HL-60 (cell line): ENCODE measurements around the gene AGAP5.
"Not testable (repeated sequence)": the region's sequence is repeated elsewhere in the genome, so short reads cannot be mapped to it uniquely, and the experiment has no call there.

ENCODE experiments used
- DNase-seq, 2 experiments: peaks; one replicate each; pipeline ENCODE4 v3.0.0-alpha.2; 2010 to 2020; ENCODE audit warnings: low read depth in 1 of 2, low spot score in 1 of 2
- H3K27ac ChIP-seq: fragments of 250-450 bp; sonication (Bioruptor Pico); replicated peaks from 2 replicates; pipeline ENCODE4 v1.5.1; 2020; ENCODE audit warnings: mild to moderate bottlenecking, moderate library complexity
- H3K27me3 ChIP-seq: fragments of 250-450 bp; sonication (Bioruptor Pico); 2 replicates; pipeline ENCODE4 v1.5.1; 2021; ENCODE audit warnings: mild to moderate bottlenecking, moderate library complexity; ENCODE audit not compliant: insufficient read depth, poor library complexity, severe bottlenecking
- H3K4me3 ChIP-seq: replicated peaks from 2 replicates; pipeline ENCODE4 v1.5.1; 2011; ENCODE audit warnings: mild to moderate bottlenecking, control low read depth, low read length; ENCODE audit not compliant: insufficient read depth
- GABPA ChIP-seq: IDR thresholded peaks from 2 replicates; pipeline ENCODE4 v1.6.1; 2012; ENCODE audit warnings: low read depth
- SPI1 ChIP-seq: IDR thresholded peaks from 2 replicates; pipeline ENCODE4 v1.6.1; 2012; ENCODE audit warnings: low read depth, mild to moderate bottlenecking, borderline replicate concordance

The AGAP5 gene

GRCh38 chr10:73717556-73717955 lies 19.6 kb upstream of the AGAP5 start:
- Histone ChIP-seq H3K27ac (peak overlapping the region; percentile 27), H3K4me3 (no peak overlapping the region), H3K27me3 (no peaks in the 10 kb centered on the region)
- TF ChIP-seq SPI1 (peak; percentile 90), GABPA (no peak)
- DNase-seq, result no peak

GRCh38 chr10:73716251-73716650 lies 18.3 kb upstream of the AGAP5 start:
- Histone ChIP-seq H3K27ac (no peak overlapping the region), H3K4me3 (no peak overlapping the region), H3K27me3 (no peaks in the 10 kb centered on the region)
- no peak for TF ChIP-seq GABPA
- no peak for DNase-seq

DNA sequence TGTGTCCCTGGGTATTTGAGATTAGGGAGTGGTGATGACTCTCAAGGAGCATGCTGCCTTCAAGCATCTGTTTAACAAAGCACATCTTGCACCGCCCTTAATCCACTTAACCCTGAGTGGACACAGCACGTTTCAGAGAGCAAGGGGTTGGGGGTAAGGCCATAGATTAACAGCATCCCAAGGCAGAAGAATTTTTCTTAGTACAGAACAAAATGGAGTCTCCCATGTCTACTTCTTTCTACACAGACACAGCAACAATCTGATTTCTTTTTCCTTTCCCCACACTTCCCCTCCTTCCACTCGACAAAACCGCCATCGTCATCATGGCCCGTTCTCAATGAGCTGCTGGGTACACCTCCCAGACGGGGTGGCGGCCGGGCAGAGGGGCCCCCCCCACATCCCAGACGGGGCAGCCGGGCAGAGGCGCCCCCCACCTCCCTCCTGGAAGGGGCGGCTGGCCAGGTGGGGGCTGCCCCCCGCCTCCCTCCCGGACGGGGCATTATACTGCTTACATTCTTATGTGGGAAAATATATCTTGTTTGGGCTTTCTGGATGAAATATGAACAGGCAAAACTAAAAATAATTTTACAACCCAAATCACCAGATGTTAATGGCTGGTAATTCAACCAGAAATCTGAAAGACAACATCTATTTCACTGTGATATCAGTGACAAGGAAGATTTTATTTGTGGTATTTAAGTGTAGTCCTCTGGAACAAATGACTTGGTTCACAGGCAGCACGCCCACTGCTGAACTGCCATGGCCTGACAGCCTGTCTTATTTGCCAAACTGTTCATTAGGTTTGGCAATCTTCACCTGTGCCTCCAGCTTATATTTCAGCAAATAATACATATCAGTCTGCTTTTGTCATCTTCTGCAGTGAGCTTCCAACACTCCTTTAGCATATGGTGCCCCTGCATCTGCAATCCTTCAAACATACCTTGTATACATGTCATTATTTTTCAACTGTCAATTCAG lies 17.6 kb upstream of the AGAP5 start:
- not testable (repeated sequence) for DNase-seq, H3K4me3 ChIP-seq, H3K27me3 ChIP-seq, H3K27ac ChIP-seq

DNA sequence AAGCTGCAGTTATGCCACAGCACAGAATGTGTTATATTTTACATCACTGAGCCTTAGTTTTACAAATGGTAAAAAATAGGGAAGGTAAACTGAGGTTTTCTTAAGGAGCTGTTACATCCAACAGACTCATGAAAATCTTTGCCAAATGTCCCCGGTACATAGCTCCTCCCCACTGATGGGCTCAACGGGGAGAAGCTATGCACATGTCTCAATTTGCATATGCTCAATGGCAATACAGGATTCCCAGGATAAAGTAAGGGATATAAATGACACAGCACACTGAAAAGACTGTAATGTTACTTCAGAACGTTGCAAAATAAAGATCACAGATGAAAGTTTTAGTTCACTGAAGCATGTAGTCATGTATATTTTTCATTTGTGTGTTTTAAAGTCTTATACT lies 16.6 kb upstream of the AGAP5 start:
- DNase-seq, H3K27me3 ChIP-seq, H3K4me3 ChIP-seq, H3K27ac ChIP-seq: not testable (repeated sequence)

DNA sequence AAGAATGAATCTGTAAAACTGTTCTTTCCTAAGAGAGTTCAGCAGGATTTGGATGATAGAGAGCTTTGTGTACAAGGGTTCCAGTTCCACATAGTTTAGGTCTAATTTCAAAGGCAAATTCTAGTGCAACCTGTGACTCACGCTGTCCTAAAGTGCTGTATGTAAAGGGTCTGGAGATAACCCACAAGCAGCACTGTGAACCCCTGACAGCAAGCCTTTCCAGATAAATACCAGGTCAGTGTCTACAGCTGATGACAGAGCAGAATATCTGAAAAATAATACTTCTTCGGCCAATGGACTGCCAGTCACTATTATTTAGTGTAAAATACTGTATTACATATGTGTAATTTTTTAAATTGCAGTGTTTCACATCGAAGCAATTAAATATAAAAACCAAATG lies 16.0 kb upstream of the AGAP5 start:
- H3K4me3 ChIP-seq, H3K27me3 ChIP-seq, DNase-seq, H3K27ac ChIP-seq: not testable (repeated sequence)

GRCh38 chr10:73711683-73712082 lies 13.8 kb upstream of the AGAP5 start:
- DNase-seq, H3K27me3 ChIP-seq, H3K27ac ChIP-seq, H3K4me3 ChIP-seq: not testable (repeated sequence)

DNA sequence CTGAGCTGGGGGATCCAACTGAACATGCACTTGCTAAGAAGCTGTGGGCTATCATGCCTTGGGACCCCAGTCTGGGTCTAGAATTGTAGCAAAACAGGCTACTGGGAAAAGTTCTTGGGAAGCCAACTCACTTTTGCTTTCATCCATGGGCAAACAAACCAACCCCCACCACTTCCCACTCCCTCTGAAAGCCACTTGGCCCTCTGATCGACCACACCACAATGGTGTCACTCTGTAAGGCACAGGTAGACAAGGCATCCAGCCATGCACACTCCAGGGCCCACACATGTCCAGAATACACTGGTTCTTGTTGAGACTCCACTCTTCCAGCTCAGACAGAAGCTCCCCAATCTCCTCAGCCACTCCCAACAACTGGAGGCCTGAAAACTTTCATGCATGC lies 10.2 kb upstream of the AGAP5 start:
- not testable (repeated sequence) for H3K4me3 ChIP-seq, H3K27me3 ChIP-seq, DNase-seq, H3K27ac ChIP-seq

- H3K4me3 ChIP-seq, H3K27ac ChIP-seq, H3K27me3 ChIP-seq, DNase-seq: not testable (repeated sequence)
Observed at GRCh38 chr10:73707628-73708027, 9.7 kb upstream of the AGAP5 start.

GRCh38 chr10:73706488-73706887 lies 8.6 kb upstream of the AGAP5 start:
- DNase-seq, H3K27me3 ChIP-seq, H3K27ac ChIP-seq, H3K4me3 ChIP-seq: not testable (repeated sequence)

- not testable (repeated sequence) for H3K27me3 ChIP-seq, H3K4me3 ChIP-seq, H3K27ac ChIP-seq, DNase-seq
Observed at GRCh38 chr10:73705506-73706072, 7.7 kb upstream of the AGAP5 start.

- not testable (repeated sequence) for DNase-seq
Observed at GRCh38 chr10:73703924-73704323, 6.0 kb upstream of the AGAP5 start.

GRCh38 chr10:73698819-73699218 lies 910 bp upstream of the AGAP5 start:
- not testable (repeated sequence) for H3K27ac ChIP-seq, DNase-seq, H3K4me3 ChIP-seq, H3K27me3 ChIP-seq

More at GRCh38 chr10:73703924-73704323, 6.0 kb upstream of the AGAP5 start:
- not testable (repeated sequence) for H3K4me3 ChIP-seq, H3K27ac ChIP-seq, H3K27me3 ChIP-seq

DNA sequence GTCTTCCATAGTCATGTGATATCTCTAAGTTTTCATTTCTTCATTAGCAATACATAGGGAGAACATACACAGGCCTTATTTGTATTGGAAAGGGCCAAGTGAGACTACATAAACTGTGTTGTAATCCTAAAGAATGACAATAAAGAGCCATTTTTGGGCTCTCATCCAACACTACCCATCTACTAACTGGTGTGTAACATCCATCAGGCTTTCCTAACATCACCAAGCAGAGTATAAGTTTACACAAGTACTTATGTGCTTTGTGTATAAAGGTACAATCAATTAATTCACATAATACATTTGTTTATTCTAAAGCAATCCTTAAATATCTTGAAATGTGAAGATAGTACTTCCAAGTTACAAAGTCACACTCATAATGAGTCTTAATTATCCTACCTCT lies 2.6 kb downstream of the AGAP5 start:
- not testable (repeated sequence) for H3K27me3 ChIP-seq, H3K4me3 ChIP-seq, DNase-seq, H3K27ac ChIP-seq

GRCh38 chr10:73690755-73691154 lies 7.2 kb downstream of the AGAP5 start:
- H3K27me3 ChIP-seq, DNase-seq, H3K4me3 ChIP-seq, H3K27ac ChIP-seq: not testable (repeated sequence)

DNA sequence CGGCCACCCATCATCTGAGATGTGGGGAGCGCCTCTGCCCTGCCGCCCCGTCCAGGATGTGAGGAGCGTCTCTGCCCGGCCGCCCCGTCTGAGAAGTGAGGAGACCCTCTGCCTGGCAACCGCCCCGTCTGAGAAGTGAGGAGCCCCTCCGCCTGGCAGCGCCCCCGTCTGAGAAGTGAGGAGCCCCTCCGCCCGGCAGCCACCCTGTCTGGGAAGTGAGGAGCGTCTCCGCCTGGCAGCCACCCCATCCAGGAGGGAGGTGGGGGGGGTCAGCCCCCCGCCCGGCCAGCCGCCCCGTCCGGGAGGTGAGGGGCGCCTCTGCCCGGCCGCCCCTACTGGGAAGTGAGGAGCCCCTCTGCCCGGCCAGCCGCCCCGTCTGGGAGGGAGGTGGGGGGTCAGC lies 8.3 kb downstream of the AGAP5 start:
- H3K27me3 ChIP-seq, H3K4me3 ChIP-seq, DNase-seq: not testable (repeated sequence)

More for the DNA sequence above, 8.3 kb downstream of the AGAP5 start:
- H3K27ac ChIP-seq, result not testable (repeated sequence)
